Myometrial cell (primary cell): Measurements from ENCODE around the gene TSPAN10. TPM values are rescaled to one million over a fixed set of nuclear protein-coding genes. Genes with fewer than 3 reads are reported as not detected.

Experiments
- total RNA-seq: library from RNA; depleted of rRNA; stranded (reverse); fragments of >200 nt; gene quantifications from 2 replicates; pipeline ENCODE4 v1.2.3, GENCODE V29; 2015

The TSPAN10 gene
- total RNA-seq = 1.9 and 2.0 TPM in 2 replicates

GRCh38 chr17:81636505-81637288 lies at the start of gene TSPAN10, which contains the start of gene NPLOC4:
TSS of gene TSPAN10 (plus strand) at chr17:81637196. CDS start at chr17:81642413, 5,217 bp downstream.
TSS of gene NPLOC4 (minus strand) at chr17:81637112. CDS start at chr17:81636930, 182 bp downstream.

DNA sequence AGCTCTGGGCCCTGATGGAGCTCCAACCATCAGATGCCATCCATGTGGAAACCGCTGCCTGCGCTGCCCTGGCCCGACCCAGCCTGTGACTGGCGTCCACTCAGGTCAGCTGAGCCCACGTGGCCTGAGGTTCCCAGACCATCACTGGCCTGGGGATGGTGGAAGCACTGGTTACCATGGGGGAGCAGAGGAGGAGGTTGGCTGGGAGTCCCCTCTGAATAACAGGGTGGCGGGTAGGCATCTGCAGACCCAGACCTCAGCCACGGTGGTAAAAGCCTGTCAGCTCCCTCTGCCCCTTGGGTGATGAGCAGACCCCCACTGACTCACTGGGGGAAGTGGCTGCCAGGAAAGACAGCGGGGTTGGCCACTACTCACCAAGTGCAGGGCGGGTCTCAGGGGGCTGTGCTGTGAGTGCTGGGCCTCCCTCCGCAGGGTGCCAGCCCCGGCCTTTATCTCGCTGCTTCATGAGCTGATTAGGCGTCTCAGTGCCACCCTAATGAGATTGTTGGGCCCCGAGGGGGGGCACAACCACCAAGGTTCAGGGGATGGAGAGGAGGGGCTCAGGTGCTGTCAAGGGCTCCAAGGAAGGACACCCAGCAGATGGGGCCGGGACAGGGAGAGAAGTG lies 19.2 kb downstream of the TSPAN10 start, which contains the start of gene PDE6G:
TSS of gene PDE6G (minus strand) at position 425 of the 626 bp plus-strand sequence. CDS start 3,237 bp downstream, outside the sequence.

GRCh38 chr17:81666342-81667191 lies 29.6 kb downstream of the TSPAN10 start, which contains the start of the genes CCDC137 and OXLD1:
TSS of gene CCDC137 (plus strand) at chr17:81666737. CDS start at chr17:81666767, 30 bp downstream.
TSS of gene OXLD1 (minus strand) at chr17:81666605. CDS start at chr17:81666577, 28 bp downstream.

GRCh38 chr17:81683584-81684441 lies 46.8 kb downstream of the TSPAN10 start, which contains the start of the genes ARL16 and HGS:
TSS of gene ARL16 (minus strand) at chr17:81683797. CDS start at chr17:81683753, 44 bp downstream.
TSS of gene HGS (plus strand) at chr17:81684011. CDS start at chr17:81684067, 56 bp downstream.

Other genes with a start within 250 kb of the TSPAN10 start
- gene BAHCC1, start 241.7 kb upstream of the TSPAN10 start, total RNA-seq = 6.3 and 7.3 TPM in 2 replicates
- gene ACTG1, start 124.4 kb upstream of the TSPAN10 start, total RNA-seq = 8,175 and 10,672 TPM in 2 replicates
- gene FSCN2, start 108.8 kb upstream of the TSPAN10 start, total RNA-seq = 0.35 TPM in 1 of 2 replicates, not detected in the other
- gene FAAP100, start 84.8 kb upstream of the TSPAN10 start, total RNA-seq = 29.1 and 29.4 TPM in 2 replicates
- 63.8 and 70.1 TPM in 2 replicates for gene NPLOC4, start 84 bp upstream of the TSPAN10 start, total RNA-seq
- 1.2 and 3.2 TPM in 2 replicates for gene PDE6G, start 19.3 kb downstream of the TSPAN10 start, total RNA-seq
- 50.7 and 58.1 TPM in 2 replicates for gene OXLD1, start 29.4 kb downstream of the TSPAN10 start, total RNA-seq
- gene CCDC137, start 29.5 kb downstream of the TSPAN10 start, total RNA-seq = 11.8 and 17.7 TPM in 2 replicates
- gene ARL16, start 46.6 kb downstream of the TSPAN10 start, total RNA-seq = 37.7 and 46.4 TPM in 2 replicates
- gene HGS, start 46.8 kb downstream of the TSPAN10 start, total RNA-seq = 88.8 and 125 TPM in 2 replicates
- 80.1 and 94.3 TPM in 2 replicates for gene MRPL12, start 66.2 kb downstream of the TSPAN10 start, total RNA-seq
- gene SLC25A10, start 75.1 kb downstream of the TSPAN10 start, total RNA-seq = 12.7 and 23.0 TPM in 2 replicates
- gene GCGR, start 167.0 kb downstream of the TSPAN10 start, total RNA-seq = not detected in 2 replicates
- gene MCRIP1, start 196.1 kb downstream of the TSPAN10 start, total RNA-seq = 103 and 127 TPM in 2 replicates
- gene PPP1R27, start 197.9 kb downstream of the TSPAN10 start, total RNA-seq = not detected in 2 replicates
- gene P4HB, start 223.3 kb downstream of the TSPAN10 start, total RNA-seq = 1,723 and 2,500 TPM in 2 replicates
- gene ARHGDIA, start 234.1 kb downstream of the TSPAN10 start, total RNA-seq = 282 and 361 TPM in 2 replicates